ENCODE measurements around the gene GOLGA6L7.

DNA sequence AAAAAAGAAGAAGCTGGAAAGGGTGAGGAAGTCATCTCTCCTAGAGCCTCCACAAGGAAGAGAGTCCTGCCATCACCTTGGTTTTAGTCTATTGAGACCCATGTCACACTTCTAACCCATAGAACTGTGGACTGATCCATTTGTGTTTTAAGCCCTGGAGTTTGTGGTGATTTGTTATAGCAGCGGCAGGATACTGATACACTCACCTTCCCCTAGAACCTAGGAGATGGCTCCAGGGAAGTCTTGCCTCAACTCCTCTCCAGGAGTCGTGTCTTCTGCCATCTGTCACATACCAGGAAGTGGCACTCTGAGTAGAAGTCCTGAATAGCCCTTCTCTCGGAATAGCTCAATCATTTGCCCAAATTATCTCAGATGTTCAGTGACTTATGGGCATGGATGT is 22.7 kb upstream of the GOLGA6L7 start:
- no peak for TF ChIP-seq POLR2A (IDR thresholded peaks at IDR 0.05)
- TF ChIP-seq CTCF (IDR thresholded peaks at IDR 0.05 in 8 of 11, conservative IDR thresholded peaks at IDR 0.05 in 3 of 11) = no peak
- no peak for TF ChIP-seq POLR2AphosphoS5 (IDR thresholded peaks at IDR 0.05)

Measured in spleen (tissue), 7 donors.